ENCODE results near the gene GRIK2.

The GRIK2 gene

GRCh38 chr6:102115911-102116310, 722.4 kb downstream of the GRIK2 start:
- Mint-ChIP-seq H3K36me3 (ENCODE audit: low read depth) (no peaks in the 10 kb centered on the region), H3K4me1 (ENCODE audit: low read depth) (no peaks in the 10 kb centered on the region), H3K27me3 (no peaks in the 10 kb centered on the region), H3K4me3 (no peak overlapping the region), H3K9me3 (peaks cover 8% of the 10 kb centered on the region), H3K27ac (no peak overlapping the region)
- no peak for DNase-seq

- no peak overlapping the region for H3K4me3 Mint-ChIP-seq
- H3K27ac Mint-ChIP-seq, result no peak overlapping the region
- no peaks in the 10 kb centered on the region for H3K36me3 Mint-ChIP-seq (ENCODE audit: low read depth)
- H3K27me3 Mint-ChIP-seq, result no peaks in the 10 kb centered on the region
- H3K9me3 Mint-ChIP-seq, result peaks cover 8% of the 10 kb centered on the region
- DNase-seq, result no peak
- no peaks in the 10 kb centered on the region for H3K4me1 Mint-ChIP-seq (ENCODE audit: low read depth)
These were observed 724.5 kb downstream of the GRIK2 start for GRCh38 chr6:102118034-102118433.

Data from activated T-cell treated with anti-CD3 and anti-CD28 coated beads, Interleukin-2, amount 50 U/mL, for 24 hours (primary cell).